Activated naive CD8-positive, alpha-beta T cell treated with anti-CD3 and anti-CD28 coated beads for 36 hours (primary cell): ENCODE measurements around the gene KRTAP4-9. TPM values are rescaled to one million over a fixed set of nuclear protein-coding genes. Genes with fewer than 3 reads are reported as not detected.
"Not testable (repeated sequence)": the region's sequence is repeated elsewhere in the genome, so short reads cannot be mapped to it uniquely, and the experiment has no call there.

Experiments
- DNase-seq: peaks from one replicate; pipeline ENCODE4 v3.0.0; 2021
- H3K27ac Mint-ChIP-seq: one replicate; pipeline ENCODE4 v1.8.0; 2022; ENCODE audit warnings: mild to moderate bottlenecking, moderate library complexity, mixed read lengths
- H3K27me3 Mint-ChIP-seq: one replicate; pipeline ENCODE4 v1.8.0; 2022; ENCODE audit warnings: mild to moderate bottlenecking, mixed read lengths
- H3K36me3 Mint-ChIP-seq: one replicate; pipeline ENCODE4 v1.8.0; 2021; ENCODE audit warnings: mild to moderate bottlenecking, mixed read lengths
- H3K4me1 Mint-ChIP-seq: one replicate; pipeline ENCODE4 v1.8.0; 2021; ENCODE audit warnings: mixed read lengths
- H3K4me3 Mint-ChIP-seq: one replicate; pipeline ENCODE4 v1.8.0; 2022; ENCODE audit warnings: mild to moderate bottlenecking, moderate library complexity, mixed read lengths
- H3K9me3 Mint-ChIP-seq: one replicate; pipeline ENCODE4 v1.8.0; 2022; ENCODE audit warnings: mixed read lengths
- total RNA-seq, 2 experiments: library from RNA; stranded (reverse); gene quantifications; one replicate each; pipeline ENCODE4 v1.2.3, GENCODE V29; 2021

The KRTAP4-9 gene
- total RNA-seq, 2 experiments from 2014 or later: not detected

GRCh38 chr17:41111151-41111885 lies 6.1 kb downstream of the KRTAP4-9 start:
- no peaks in the 10 kb centered on the region for H3K36me3 Mint-ChIP-seq
- H3K4me1 Mint-ChIP-seq: peaks cover 13% of the 10 kb centered on the region
- peaks cover 7% of the 10 kb centered on the region for H3K9me3 Mint-ChIP-seq
- no peaks in the 10 kb centered on the region for H3K27me3 Mint-ChIP-seq
- no peak overlapping the region for H3K27ac Mint-ChIP-seq
- no peak overlapping the region for H3K4me3 Mint-ChIP-seq
- no peak for DNase-seq

GRCh38 chr17:41116297-41116696 lies 11.1 kb downstream of the KRTAP4-9 start:
- Mint-ChIP-seq H3K27ac (no peak overlapping the region), H3K27me3 (no peaks in the 10 kb centered on the region), H3K4me3 (no peak overlapping the region), H3K36me3 (peaks cover 3% of the 10 kb centered on the region), H3K4me1 (peaks cover 18% of the 10 kb centered on the region), H3K9me3 (peaks cover 5% of the 10 kb centered on the region)
- DNase-seq: no peak

GRCh38 chr17:41117846-41118386 lies 12.7 kb downstream of the KRTAP4-9 start, which contains the start of gene KRTAP4-11:
Gene KRTAP4-11 (minus strand): TSS chr17:41118373. CDS start chr17:41118315, 58 bp downstream.
- H3K27me3 Mint-ChIP-seq, H3K4me3 Mint-ChIP-seq, DNase-seq, H3K9me3 Mint-ChIP-seq, H3K27ac Mint-ChIP-seq, H3K36me3 Mint-ChIP-seq: not testable (repeated sequence)
- peaks cover 18% of the 10 kb centered on the region for H3K4me1 Mint-ChIP-seq

- no peak overlapping the region for H3K4me3 Mint-ChIP-seq
- peaks cover 6% of the 10 kb centered on the region for H3K9me3 Mint-ChIP-seq
- H3K27me3 Mint-ChIP-seq: no peaks in the 10 kb centered on the region
- peaks cover 7% of the 10 kb centered on the region for H3K36me3 Mint-ChIP-seq
- no peak for DNase-seq
- H3K4me1 Mint-ChIP-seq: peaks cover 23% of the 10 kb centered on the region
- H3K27ac Mint-ChIP-seq: no peak overlapping the region
Measured at GRCh38 chr17:41118721-41119120, 13.5 kb downstream of the KRTAP4-9 start.

- H3K36me3 Mint-ChIP-seq, DNase-seq, H3K4me3 Mint-ChIP-seq, H3K9me3 Mint-ChIP-seq, H3K27me3 Mint-ChIP-seq: not testable (repeated sequence)
- Mint-ChIP-seq H3K4me1 (peaks cover 33% of the 10 kb centered on the region), H3K27ac (peak overlapping the region; percentile 68)
Measured at GRCh38 chr17:41119696-41120690, 14.8 kb downstream of the KRTAP4-9 start.

GRCh38 chr17:41121742-41122141 lies 16.6 kb downstream of the KRTAP4-9 start:
- no peaks in the 10 kb centered on the region for H3K27me3 Mint-ChIP-seq

GRCh38 chr17:41123292-41123990 lies 18.3 kb downstream of the KRTAP4-9 start:
- not testable (repeated sequence) for H3K4me3 Mint-ChIP-seq, DNase-seq
- H3K4me1 Mint-ChIP-seq: peaks cover 40% of the 10 kb centered on the region

More at GRCh38 chr17:41121742-41122141, 16.6 kb downstream of the KRTAP4-9 start:
- Mint-ChIP-seq H3K4me1 (peaks cover 40% of the 10 kb centered on the region), H3K4me3 (no peak overlapping the region), H3K9me3 (peaks cover 12% of the 10 kb centered on the region), H3K36me3 (peaks cover 7% of the 10 kb centered on the region), H3K27ac (no peak overlapping the region)
- DNase-seq: no peak

GRCh38 chr17:41123991-41124371 lies 18.8 kb downstream of the KRTAP4-9 start, which contains the start of gene KRTAP4-12:
Gene KRTAP4-12 (minus strand): TSS chr17:41124182. CDS start chr17:41124122, 60 bp downstream.
- peaks cover 37% of the 10 kb centered on the region for H3K4me1 Mint-ChIP-seq
- not testable (repeated sequence) for DNase-seq, H3K27me3 Mint-ChIP-seq, H3K4me3 Mint-ChIP-seq, H3K36me3 Mint-ChIP-seq
- peaks cover 16% of the 10 kb centered on the region for H3K9me3 Mint-ChIP-seq
- peak within 1 kb of the TSS; percentile 4 for H3K27ac Mint-ChIP-seq

More at GRCh38 chr17:41123292-41123990, 18.3 kb downstream of the KRTAP4-9 start:
- H3K36me3 Mint-ChIP-seq, H3K27me3 Mint-ChIP-seq: not testable (repeated sequence)
- peaks cover 12% of the 10 kb centered on the region for H3K9me3 Mint-ChIP-seq
- peak overlapping the region; percentile 4 for H3K27ac Mint-ChIP-seq

- peaks cover 36% of the 10 kb centered on the region for H3K4me1 Mint-ChIP-seq
- peaks cover 19% of the 10 kb centered on the region for H3K9me3 Mint-ChIP-seq
- DNase-seq: no peak
- H3K27ac Mint-ChIP-seq: no peak overlapping the region
- H3K27me3 Mint-ChIP-seq: no peaks in the 10 kb centered on the region
- no peak overlapping the region for H3K4me3 Mint-ChIP-seq
- peaks cover 7% of the 10 kb centered on the region for H3K36me3 Mint-ChIP-seq
Measured at GRCh38 chr17:41125064-41125463, 19.9 kb downstream of the KRTAP4-9 start.

GRCh38 chr17:41126412-41126811 lies 21.2 kb downstream of the KRTAP4-9 start:
- Mint-ChIP-seq H3K4me3 (no peak overlapping the region), H3K36me3 (peaks cover 4% of the 10 kb centered on the region), H3K4me1 (peaks cover 31% of the 10 kb centered on the region), H3K27ac (no peak overlapping the region), H3K9me3 (peaks cover 19% of the 10 kb centered on the region), H3K27me3 (no peaks in the 10 kb centered on the region)
- DNase-seq: no peak

GRCh38 chr17:41127371-41127770 lies 22.2 kb downstream of the KRTAP4-9 start:
- DNase-seq: no peak
- no peak overlapping the region for H3K4me3 Mint-ChIP-seq
- no peaks in the 10 kb centered on the region for H3K27me3 Mint-ChIP-seq
- peaks cover 4% of the 10 kb centered on the region for H3K36me3 Mint-ChIP-seq
- H3K9me3 Mint-ChIP-seq: peaks cover 18% of the 10 kb centered on the region
- no peak overlapping the region for H3K27ac Mint-ChIP-seq
- peaks cover 40% of the 10 kb centered on the region for H3K4me1 Mint-ChIP-seq

- Mint-ChIP-seq H3K4me1 (peaks cover 22% of the 10 kb centered on the region), H3K9me3 (peaks cover 14% of the 10 kb centered on the region), H3K27ac (peak overlapping the region; percentile 44), H3K36me3 (no peaks in the 10 kb centered on the region), H3K27me3 (no peaks in the 10 kb centered on the region), H3K4me3 (no peak overlapping the region)
- DNase-seq: no peak
Measured at GRCh38 chr17:41131979-41132378, 26.8 kb downstream of the KRTAP4-9 start.

GRCh38 chr17:41133880-41134735 lies 28.9 kb downstream of the KRTAP4-9 start:
- H3K27ac Mint-ChIP-seq: peak overlapping the region; percentile 64
- H3K36me3 Mint-ChIP-seq: no peaks in the 10 kb centered on the region

GRCh38 chr17:41139865-41140264 lies 34.7 kb downstream of the KRTAP4-9 start:
- not testable (repeated sequence) for H3K27me3 Mint-ChIP-seq, H3K27ac Mint-ChIP-seq, H3K4me3 Mint-ChIP-seq, DNase-seq, H3K4me1 Mint-ChIP-seq, H3K36me3 Mint-ChIP-seq
- peaks cover 31% of the 10 kb centered on the region for H3K9me3 Mint-ChIP-seq

More at GRCh38 chr17:41133880-41134735, 28.9 kb downstream of the KRTAP4-9 start:
- no peak overlapping the region for H3K4me3 Mint-ChIP-seq
- H3K4me1 Mint-ChIP-seq: peaks cover 22% of the 10 kb centered on the region
- peaks cover 13% of the 10 kb centered on the region for H3K9me3 Mint-ChIP-seq
- DNase-seq: no peak
- no peaks in the 10 kb centered on the region for H3K27me3 Mint-ChIP-seq
